Erythroblast (primary cell): ENCODE data around the gene TRIM7.

Experiments used
- GATA1 ChIP-seq: IDR thresholded peaks from 2 replicates; pipeline ENCODE4 v1.6.1; 2011; ENCODE audit warnings: low read depth, mild to moderate bottlenecking, control low read depth, low read length, moderate library complexity
- POLR2A ChIP-seq: IDR thresholded peaks from 2 replicates; pipeline ENCODE4 v1.6.1; 2011; ENCODE audit warnings: mild to moderate bottlenecking, low read length

DNA sequence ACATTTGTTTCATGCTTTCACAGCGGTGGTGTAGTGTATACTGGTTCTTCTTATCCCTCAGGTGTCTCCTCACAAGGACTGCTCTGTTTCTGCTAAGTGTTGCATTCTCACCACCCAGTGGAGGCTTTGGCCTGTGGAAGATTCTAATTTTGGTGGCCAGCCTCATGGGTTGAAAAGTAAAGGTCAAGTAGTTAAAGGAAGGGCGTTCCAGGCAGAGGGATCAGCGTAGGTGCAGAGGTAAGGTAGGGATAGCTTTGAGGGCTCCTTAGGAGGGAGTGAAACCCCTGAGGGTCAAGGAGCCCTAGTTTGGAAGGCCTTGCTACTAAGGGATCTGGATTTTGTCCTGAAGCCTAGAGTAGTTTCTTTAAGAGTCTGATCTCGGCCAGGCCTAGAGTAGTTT, 43.3 kb upstream of the TRIM7 start:
- TF ChIP-seq POLR2A (no peak), GATA1 (no peak)
